Fibroblast of peridontal ligament (primary cell): ENCODE data around the gene PACSIN1.

Source experiments
- DNase-seq: peaks from one replicate; pipeline ENCODE4 v3.0.0-alpha.2; 2010; ENCODE audit errors: extremely low read depth

PACSIN1 gene

DNA sequence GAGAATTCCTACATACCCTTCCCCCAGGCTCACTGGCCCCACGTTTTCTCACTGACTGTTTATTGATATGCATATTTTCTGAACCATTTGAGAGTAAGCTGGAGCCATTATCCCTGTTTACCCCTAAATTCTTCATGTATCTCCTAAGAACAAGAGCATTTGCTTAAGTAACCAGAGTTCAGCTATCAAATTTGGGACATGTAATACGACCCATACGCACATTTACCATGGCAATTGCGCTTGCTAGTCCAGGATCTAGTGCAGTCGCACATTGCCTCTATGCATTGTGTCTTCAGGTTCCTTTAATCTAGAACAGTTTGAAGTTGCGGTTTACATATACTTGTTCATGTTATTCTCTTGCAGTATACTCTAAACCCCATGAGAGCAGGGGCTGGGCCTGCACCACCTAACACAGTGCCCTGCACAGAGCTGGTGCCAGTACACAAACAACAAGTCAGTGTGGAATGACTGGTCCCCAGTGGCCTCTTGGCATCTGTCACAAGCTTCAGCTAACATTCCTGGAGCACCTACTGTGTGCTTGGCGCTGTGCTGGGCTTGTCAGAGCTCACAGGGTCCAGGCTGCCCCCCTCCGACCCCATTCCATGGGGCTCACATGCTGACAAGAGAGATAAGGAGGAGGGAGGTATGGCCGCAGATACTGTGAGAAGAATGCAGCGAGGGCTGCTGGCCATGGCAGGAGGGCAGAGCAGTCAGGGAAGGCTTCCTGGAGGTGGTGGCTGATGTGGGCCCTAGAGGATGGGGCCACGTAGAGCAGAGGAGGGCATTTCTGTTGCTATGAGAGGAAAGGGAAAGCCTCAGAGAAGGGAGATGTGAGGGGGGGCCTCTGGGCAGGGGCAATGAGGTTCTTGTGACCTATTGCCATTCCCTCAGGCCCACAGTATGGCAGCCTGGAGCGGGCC lies 62.1 kb downstream of the PACSIN1 start:
- peak; percentile 14 for DNase-seq

DNA sequence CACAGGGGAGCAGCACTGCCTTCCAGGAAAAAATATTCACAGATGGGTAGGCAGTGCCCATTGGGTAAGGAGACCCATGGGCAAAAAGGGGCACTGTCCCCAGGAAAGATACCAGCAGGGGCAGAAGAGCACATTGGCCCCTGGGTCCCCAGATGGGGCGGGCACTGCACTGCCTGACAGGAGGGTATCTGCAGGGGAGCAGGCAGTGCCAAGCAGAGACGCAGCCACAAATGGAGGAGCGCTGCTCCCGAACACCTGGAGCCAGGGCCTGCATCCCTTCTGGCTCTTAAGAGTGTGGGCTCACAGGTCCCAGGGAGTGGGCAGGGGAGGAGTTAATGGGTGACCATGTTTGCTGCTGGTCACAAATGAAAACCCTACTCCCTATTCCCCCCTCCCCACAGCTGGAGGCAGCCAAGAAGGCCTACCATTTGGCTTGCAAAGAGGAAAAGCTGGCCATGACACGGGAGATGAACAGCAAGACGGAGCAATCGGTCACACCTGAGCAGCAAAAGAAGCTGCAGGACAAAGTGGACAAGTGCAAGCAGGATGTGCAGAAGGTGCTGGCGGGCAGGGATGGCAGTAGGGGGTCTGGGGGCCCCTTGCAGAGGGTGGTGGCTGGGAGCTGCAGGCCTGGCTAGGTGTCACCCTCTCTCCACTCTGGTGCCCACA lies 63.3 kb downstream of the PACSIN1 start:
- DNase-seq = no peak

DNA sequence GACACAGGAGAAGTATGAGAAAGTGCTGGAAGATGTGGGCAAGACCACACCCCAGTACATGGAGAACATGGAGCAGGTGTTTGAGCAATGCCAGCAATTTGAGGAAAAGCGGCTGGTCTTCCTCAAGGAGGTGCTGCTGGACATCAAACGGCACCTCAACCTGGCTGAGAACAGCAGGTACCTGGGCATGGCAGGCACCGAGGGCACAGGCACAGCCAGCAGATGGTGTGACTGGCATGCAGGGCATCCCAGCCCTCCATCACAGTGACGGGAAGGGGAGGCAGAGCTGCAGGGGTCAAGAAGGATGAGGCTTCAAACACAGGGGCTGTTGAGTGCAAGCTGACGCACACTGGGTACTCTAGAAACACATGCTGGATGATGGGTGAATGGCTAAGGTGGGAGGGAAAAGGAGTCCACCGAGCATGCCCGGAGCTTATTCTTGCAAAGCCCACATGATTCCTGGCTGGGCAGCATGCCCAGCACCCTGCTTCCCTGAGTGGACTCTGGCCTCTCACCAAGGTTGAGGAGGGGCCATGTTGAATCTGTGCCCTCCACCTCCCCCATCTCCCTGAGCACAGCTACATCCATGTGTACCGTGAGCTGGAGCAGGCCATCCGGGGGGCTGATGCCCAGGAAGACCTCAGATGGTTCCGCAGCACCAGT lies 63.9 kb downstream of the PACSIN1 start:
- DNase-seq = no peak

DNA sequence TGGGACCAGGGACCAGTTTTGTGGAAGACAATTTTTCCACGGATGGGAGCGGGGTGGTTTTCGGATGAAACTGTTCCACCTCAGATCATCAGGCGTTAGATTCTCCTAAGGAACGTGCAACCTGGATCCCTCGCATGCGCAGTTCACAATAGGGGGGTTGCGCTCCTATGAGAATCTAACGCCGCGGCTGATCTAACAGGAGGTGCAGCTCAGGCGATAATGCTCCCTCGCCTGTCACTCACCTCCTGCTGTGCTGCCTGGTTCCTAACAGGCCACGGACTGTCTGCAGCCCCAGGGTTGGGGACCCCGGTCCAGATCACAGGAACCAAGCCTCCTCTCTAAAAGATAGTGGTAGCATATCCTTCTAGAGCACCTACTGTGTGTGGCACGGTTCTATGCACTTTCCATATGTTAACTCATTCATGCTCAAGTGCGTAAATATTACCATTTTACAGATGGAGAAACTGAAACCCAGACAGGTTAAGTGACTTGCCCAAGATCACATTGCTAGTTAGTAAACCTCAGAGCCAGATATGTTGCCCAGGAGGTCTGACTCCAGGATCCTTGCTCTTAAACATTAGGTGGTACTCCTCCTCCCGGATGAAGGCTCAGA lies 65.0 kb downstream of the PACSIN1 start:
- DNase-seq = no peak

DNA sequence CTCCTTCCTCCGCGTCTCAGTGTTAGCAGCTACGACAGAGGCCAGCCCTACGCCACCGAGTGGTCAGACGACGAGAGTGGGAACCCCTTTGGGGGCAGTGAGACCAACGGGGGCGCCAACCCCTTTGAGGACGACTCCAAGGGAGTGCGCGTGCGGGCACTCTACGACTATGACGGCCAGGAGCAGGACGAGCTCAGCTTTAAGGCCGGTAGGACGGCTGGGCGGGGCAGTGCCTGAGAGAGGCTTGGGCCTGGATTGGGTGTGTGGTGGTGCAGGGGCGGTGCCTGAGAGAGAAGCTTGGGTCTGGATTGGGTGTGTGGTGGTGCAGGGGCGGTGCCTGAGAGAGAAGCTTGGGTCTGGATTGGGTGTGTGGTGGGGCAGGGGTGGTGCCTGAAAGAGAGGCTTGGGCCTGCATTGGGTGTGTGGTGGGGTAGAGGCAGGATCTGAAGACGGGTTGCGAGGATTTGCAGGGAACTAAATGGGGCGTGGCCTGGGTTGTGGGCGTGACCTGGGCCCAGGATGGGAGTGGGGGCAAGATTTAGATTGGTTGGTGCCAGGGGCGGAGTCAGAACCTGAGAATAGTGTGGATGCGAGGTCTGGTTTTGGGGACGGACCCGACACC lies 65.8 kb downstream of the PACSIN1 start:
- peak; percentile 88 for DNase-seq

DNA sequence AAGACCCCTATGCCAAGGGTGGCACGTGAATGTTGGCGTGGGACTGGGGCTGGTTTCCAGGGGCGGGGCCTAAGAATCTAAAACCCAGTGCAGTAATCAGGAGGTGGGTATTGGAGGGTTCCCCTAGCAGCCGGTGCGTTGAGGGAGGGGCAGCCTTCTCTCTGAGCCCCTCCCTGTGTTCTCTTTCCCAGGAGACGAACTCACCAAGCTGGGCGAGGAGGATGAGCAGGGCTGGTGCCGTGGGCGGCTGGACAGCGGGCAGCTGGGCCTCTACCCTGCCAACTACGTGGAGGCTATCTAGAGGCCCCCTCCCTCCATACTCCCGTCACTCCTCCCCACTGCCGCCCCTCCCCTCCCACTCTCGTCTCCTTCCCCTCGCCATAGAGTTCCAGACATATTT lies 66.4 kb downstream of the PACSIN1 start:
- DNase-seq = no peak

DNA sequence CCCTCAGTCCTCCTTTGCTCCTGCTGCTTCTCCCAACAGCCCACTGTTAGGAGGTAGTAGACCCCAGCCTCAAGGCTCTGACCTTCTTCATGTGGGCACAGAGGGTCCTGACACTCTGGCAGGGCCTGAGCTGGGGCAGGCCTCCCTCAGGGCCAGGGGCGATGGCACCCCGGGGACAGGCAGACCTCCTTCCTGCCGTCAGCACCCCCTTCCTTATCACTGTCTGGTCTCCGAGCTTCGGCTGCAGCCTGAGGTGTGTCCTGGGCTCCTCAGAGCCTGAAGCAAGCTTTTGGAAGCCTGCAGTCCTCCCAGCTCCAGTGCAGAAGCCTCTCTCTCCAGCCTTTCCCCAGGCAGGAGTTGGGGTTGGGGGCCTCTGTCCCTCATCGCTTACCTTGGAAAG lies 68.3 kb downstream of the PACSIN1 start:
- no peak for DNase-seq

DNA sequence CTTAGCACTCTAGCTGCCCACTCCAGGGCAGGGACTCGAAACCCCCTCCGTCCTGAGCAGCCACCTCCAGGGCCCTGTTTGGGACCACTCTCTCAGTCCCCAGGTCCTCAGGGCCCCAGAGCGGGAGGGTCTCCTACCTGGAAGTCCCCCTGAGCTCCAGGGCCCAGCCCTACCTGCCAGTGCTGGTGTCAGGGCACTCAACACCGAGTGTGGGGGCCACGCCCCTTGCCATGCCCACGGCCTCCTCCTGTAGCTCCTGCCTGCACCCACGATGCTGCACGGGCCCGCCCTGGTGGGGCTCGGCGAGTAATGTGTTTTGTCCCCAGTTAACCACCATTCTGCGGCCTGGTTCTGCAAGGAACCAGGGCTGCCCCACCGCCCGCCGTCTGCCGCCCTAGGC lies 68.8 kb downstream of the PACSIN1 start:
- DNase-seq = no peak

DNA sequence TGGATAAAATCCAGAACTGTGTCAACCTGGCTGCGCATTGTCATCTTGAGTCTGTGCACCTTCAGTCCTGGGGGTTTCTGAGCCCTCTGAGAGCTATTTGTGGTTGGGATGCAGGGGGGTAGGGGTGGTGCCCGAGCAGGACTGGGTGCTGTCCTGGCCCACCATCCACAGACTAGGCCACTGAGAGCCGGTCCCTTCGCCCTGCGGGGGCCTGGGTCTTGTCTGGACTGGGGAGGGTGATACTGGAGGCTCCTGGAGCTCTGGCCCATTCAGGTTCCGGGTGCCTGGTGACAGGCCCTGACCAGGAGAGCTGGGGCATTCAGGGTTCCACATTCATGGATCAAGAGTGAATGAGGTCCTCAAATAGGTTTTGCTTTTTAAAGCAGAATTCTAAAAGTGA lies 69.3 kb downstream of the PACSIN1 start:
- DNase-seq = no peak

DNA sequence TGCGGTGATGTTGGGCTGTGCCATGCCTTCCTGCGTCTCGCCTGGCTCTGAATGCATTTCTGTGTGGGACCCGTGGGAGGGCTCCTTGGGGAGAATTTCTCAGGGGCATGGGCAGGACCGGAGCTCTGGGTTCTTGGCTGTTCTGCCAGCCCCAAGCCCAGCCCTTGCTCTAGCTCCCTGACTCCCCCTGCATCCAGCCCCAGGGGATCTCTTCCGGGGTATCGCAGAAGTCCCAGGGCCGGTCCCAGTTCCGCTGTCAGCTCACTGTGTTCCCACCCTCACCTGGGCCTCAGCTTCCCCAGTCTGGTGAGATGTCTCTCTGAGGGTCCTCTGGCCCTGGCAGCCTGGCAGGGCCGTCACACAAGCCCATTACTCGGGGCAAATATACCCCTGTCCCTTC lies 69.8 kb downstream of the PACSIN1 start:
- no peak for DNase-seq

DNA sequence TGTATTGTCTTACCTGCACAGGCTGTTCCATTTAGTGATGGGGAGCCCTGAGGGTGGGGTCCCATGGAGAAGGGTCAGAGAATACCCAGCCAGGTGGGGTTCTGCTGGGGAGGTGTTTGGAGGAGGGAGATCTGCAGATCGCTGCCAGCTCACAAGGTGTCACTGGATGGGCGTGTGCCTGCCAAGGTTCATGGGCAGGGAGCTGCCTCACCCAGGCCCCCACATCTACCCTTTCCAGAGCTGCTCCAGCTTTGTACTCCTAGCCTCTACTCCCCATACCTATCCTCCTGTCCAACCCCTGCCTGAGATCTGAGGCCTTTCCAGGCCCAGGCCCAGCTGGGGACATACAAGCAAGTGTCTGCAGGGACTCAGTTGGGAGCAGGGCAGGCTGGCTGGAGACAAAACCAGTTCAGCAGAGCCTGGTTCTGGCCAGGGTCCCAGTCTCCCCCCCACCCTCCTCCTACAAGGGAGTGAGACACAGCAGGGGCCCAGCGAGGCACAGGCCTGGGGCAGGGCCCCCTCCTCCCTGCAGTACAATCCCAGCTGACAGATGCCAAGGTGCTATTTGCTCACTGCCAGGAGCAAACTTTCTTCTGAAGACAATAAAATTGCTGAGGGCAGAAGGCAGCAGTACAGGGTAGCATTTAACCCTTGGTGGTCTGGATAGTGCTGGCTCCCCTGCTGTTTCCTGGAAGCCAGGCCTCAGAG lies 70.5 kb downstream of the PACSIN1 start:
- DNase-seq = no peak

DNA sequence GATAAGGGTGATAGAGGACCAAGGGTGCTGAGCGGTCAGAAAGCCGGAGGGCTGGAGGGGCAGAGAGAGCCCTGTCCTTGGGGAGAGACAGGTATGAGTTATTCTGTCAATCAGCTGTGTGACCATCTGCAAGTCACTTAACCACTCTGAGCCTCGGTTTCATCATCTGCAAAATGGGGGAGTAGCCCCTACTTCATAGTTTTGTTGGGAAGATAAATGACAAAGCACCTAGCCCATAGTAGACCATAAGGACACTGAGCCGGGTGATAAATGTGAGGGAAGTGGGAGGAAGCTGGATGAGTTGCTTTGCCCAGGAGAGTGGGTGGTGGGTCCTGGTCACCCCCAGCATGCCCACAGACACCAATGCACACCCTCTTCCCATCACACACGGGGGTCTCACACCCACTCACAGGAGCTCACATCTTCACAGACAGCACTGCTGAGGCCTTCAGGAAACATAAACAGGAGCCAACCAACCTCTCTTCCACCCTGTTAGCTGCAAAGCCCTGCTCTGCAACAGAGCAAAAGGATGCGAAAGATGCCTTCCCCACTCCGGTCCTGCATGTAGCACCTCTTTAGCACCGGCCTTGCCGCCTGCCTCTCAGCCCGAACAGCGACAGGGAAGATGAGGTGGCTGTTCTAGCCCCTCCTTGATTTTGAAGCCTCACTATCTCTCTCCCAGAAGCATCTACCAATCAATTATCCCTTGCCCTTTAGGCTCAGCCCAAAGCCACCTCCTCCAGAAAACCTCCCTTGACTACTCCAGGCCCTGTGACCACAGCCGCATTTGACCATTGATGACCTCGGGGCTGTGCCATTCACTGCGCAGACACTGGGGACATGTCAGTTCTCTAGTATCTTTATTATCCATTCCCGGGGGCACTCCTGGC lies 71.3 kb downstream of the PACSIN1 start:
- no peak for DNase-seq

DNA sequence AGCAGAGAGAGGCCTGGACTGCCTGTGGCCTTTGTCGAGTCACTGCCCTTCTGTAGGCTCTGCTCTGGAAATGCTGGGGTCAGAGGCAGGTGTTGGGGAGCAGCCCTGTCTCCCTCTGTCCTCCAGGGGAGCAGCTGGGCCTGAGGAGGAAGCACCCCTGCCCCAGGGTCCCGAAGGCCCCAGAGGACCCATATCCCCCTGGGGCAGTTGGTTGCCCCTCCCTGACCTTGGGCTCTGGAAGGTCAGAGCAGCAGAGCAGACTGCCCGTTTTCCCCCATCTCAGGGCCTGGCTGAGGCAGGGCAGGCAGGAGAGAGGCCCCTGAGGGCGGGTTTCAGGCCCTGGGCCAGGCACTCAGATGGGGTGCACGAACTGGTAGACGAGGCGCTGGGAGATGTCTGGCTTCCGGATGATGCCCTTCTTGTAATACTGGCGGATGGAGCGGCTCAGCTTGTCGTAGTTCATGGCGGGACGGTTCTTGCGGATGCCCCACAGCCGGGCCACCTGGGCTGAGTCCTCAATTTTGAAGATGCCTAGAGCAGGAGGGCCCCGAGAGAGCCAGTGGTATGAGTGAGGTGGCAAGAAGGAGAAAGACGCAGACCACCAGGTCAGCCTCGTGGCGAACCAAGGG lies 72.2 kb downstream of the PACSIN1 start:
- no peak for DNase-seq

DNA sequence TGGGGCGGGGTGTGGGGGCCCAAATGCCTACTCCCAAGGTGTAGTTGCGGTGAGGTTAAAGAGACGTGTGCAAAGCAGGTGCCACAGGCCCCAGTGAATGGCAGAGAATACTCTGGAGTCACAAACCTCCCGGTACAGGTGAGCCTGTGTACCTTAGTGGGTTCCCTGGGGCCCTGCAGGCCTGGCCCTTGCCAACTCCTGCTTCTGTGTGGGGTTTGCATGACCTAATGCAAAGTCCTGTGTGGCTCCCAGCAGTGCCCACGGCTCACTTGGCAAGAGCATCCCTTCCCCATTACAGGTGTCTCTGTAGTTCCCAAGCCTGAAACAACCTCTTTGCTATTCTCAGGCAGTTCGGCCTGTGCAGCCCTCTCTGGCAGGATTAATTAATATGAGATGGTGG lies 72.7 kb downstream of the PACSIN1 start:
- DNase-seq = no peak

DNA sequence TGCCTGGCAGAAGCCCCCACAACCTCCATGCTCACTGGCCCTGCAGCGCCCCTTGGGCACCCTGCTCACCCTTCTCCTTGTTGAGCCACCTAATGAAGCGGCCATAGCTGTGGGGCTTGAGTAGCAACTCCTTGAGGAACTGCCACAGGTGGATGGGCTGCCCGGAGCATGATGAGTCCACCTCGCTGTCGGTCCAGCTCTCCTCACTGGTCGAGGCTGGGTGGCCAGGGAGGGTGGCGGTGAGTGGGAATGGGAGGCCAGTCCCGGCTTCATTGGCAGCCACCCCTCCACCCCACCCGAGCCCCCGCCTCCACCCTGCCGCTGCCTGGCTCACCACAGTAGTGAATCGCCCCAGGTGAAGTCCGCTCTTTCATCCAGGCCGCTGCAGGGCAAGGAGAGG lies 73.3 kb downstream of the PACSIN1 start:
- DNase-seq = no peak

DNA sequence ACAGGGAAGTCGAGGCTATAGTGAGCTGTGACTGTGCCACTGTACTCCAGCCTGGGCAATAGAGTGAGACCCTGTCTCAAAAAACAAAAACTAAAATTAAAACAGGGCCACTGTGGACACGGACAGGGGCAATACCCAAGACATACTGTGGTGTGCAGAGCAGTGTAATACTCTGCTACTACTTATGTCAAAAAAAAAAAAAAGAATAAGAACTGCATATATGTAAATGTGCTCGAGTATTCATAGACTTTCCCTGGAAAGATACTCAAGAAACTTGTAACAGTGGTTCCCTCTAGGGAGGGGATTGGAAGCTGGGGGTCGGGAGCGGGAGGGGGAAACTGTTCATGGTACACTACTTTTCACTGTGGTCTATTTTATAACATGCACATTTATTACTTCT lies 74.3 kb downstream of the PACSIN1 start:
- DNase-seq = no peak

DNA sequence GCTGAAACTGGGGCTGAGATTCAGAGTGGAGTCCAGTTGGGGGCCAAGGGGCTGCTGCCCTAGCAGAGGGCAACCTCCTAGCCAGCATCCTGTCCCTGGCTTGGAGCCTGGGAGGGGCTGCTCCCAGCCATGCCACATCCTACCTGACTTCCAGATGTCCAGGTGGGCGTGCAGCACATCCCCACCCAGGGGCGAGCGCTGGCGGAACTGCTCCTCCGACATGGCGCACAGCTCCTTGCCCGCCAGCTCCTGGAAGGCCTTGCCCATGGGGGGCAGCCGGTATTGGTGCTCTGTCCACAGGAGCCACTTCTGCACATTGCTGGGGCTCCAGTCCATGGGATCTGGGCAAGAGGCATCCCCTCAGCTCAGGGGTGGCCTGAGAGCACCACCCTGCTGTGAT lies 75.0 kb downstream of the PACSIN1 start:
- no peak for DNase-seq

DNA sequence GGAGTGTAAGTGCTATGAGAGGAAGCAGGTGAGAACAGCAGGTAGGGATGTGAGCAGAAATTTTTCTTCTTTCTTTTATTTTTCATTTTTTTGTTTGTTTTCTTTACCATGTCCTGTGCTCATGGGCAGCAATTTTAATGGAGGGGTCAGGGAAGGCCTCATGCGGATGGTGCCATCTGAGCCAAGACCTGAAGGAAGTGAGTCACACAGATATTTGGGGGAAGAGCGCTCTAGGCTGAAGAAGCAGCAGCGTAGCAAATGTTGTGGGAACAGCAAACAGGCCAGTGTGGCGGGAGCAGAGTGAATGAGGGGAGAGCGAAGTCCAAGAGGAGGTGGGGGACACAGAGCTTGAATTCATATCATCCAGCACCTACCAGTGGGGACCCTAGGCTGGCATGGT lies 77.5 kb downstream of the PACSIN1 start:
- DNase-seq = peak; percentile 34

DNA sequence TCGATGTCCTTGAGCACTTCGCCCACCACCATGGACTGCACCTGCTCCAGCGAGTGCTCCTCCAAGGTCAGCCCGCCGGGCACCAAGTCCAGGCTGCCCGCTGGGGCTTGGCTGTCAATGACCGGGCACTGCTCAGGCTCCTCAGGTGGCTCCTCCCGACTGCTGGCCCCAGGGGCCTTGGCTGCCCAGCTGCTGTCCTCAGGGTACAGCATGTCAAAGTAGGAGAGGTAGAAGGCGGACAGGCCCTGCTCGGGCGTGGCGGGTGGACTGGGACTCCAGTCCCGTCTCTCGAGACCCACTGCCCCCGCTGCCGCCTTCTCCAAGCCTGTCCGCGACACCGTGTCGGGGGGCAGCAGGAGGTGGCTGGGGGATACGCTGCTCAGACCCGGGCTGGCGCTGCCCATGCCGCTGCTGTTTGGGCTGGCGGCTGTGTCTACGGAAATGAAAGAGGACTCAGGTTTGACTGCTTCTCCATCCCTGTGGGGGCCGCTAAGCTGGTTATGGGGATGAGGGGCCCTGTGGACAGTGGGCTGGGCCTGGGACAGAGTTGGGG lies 78.3 kb downstream of the PACSIN1 start:
- DNase-seq = no peak
